Daoy (cell line): Measurements from ENCODE around the gene NHEJ1. TPM values are rescaled to one million over a fixed set of nuclear protein-coding genes. Genes with fewer than 3 reads are reported as not detected.
"Not testable (repeated sequence)": the region's sequence is repeated elsewhere in the genome, so short reads cannot be mapped to it uniquely, and the experiment has no call there.

Experiments
- DNase-seq: peaks from one replicate; pipeline ENCODE4 v3.0.0-alpha.2; 2015; ENCODE audit warnings: low read depth
- total RNA-seq: library from RNA; depleted of rRNA; stranded (reverse); fragments of >200 nt; shearing (Covaris generic); gene quantifications from 2 replicates; pipeline ENCODE4 v1.2.3, GENCODE V29; 2014; rRNA removed

The NHEJ1 gene, protein sequence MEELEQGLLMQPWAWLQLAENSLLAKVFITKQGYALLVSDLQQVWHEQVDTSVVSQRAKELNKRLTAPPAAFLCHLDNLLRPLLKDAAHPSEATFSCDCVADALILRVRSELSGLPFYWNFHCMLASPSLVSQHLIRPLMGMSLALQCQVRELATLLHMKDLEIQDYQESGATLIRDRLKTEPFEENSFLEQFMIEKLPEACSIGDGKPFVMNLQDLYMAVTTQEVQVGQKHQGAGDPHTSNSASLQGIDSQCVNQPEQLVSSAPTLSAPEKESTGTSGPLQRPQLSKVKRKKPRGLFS
- 13.6 and 22.0 TPM in 2 replicates for total RNA-seq

DNA sequence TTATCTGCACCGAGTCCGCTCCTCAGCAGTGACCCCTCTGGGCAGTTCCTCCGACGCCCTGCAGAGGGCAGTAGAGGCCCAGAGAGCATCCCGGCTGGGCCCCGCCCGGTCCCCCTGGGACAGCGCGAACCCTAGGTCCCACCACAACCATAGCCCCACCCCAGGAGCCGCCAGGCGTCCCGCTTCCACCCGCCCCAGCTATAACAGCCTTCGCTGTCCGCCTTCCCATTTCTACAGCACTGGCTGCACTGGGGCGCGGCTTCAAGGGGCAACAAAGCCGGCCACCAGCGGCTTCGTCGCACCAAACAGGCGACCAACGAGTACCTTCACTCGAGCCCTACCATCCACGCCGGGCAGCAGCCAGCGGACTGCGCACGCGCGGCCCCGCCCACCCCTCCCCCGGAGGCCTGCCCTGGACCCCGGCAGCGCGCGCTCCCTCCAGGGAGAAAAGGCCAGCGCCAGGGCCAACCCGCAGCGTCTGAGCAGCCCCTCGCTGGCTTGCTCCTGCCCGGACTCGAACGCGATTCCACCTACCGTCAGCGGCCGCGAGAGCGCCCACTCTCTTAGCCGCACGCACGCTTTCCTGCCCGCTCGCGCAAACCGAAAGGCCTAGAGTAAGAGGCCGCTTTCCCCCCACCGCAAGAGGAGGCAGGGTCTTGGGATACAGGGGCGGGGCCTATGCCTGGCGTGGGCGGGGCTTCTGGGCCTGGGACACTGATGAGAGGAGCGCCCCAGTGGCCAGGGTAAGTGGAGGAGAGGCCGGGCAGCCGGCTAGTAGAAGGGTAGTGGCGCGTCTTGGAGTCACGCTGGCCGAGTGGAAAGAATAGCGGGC lies at the start of gene NHEJ1:
Gene NHEJ1 (minus strand): TSS at position 630 of the 832 bp plus-strand sequence. CDS start 2,453 bp downstream, outside the sequence.
- peak; percentile 94 for DNase-seq

DNA sequence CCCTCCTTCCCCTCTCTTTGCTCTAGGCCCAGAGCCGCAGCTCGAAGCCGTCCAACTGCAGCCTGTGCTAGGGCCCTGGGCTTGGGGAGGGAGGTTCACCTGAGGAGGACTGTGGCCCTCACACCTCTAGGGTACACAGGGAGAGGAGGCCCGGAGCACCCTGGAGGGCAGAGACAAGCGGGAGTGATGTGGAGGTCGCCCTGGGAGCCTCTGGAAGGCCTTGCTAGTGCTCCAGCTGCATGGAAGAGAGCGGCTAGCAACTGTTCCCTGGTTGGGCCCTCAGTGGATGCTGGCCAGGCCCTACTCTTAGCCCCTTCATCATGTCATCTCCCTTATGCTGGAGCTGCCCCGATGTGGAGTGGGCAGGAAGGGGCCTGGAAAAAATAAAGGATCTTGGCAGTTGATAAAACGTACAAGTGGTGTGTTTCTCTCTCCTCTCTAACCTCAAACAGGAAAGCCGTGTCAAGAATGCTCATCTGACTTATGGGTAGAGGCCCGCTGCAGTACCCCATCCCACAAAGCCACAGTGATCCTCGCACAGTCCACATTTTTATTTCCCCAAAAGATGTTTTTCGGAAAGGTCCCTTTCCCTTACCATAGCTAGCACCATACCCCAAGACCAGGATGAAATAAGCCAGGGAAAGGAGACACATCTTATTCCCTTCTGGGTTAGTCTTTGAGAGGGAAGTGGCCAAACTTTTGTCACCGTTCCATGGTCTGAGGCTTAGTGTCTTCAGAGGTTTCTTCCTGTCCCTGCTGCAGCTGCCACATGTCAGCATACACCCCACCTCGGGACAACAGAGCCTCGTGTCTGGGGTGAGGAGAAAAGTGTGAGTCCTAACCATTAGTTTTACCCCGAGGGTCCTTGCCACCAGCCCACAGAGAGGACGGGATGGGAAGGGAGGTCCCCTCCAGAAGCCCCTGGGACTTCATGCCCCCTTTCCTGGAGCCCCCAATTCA lies 48.9 kb upstream of the NHEJ1 start:
- DNase-seq = no peak

GRCh38 chr2:219207884-219208740 lies 47.5 kb upstream of the NHEJ1 start:
- DNase-seq = no peak

GRCh38 chr2:219207134-219207883 lies 46.7 kb upstream of the NHEJ1 start:
- DNase-seq = no peak

- peak; percentile 97 for DNase-seq
Measured at GRCh38 chr2:219206328-219207133, 45.9 kb upstream of the NHEJ1 start, which contains the start of gene ZFAND2B. Gene ZFAND2B, plus strand, starts transcription at chr2:219206782. Its CDS starts 206 bp downstream, at chr2:219206988.

DNA sequence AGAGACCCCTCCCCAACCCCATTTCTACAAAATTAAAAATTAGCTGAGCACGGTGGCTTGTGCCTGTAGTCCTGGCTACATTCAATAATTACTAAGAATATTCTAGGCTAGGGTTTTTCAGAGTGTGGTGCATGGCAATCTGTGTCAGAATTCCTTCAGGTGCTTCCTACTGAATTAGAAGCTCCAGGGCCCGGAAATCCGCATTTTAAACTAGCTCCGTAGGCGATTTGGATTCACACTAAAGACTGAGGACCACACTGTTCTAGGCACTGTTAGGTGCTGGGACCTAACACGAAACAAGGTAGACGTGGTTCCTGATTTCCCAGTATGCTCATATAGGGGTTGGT lies 45.3 kb upstream of the NHEJ1 start:
- DNase-seq = no peak

DNA sequence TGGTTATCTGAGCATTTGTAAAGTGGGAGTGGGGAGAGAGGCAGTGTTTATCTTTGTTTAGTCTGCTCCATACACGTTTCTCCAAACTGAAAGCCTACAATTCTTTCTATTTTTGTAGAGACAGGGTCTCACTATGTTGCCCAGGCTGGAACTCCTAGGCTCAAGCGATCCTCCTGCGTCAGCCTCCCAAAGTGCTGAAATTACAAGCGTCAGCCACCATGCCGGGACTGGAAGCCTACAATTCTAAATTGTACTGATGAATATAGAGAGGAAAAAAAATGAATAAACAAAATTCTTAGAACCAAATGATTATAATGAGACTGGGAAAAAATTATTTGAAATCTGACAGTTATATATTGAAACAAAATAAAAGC lies 44.5 kb upstream of the NHEJ1 start:
- no peak for DNase-seq

DNA sequence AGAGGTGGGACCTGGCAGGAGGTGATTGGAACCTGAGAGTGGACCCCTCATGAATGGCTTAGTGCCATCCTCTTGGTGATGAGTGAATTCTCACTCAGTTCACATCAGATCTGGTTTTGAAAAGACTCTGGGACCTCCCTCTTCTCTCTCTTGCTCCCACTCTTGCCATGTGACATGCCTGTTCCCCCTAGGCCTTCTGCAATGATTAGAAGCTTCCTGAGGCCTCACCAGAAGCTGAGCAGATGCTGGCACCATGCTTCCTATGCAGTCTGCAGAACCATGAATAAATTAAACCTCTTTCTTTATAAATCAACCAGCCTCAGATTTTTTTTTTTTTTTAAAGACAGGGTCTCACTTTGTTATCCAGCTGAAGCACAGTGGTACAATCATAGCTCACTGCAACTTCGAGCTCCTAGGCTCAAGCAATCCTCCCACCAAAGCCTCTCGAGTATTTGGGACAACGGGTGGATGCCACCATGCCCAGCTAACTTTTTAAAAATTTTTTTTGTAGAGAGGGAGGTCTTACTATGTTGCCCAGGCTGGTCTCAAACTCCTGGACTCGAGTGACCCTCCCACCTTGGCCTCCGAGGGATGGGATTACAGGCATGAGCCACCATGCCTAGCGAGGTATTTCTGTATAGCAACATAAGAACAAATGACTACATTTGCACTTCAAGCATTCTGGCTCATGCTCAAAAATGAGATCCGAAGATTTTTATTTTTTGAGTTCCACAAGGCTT lies 44.0 kb upstream of the NHEJ1 start:
- DNase-seq = no peak

- DNase-seq = not testable (repeated sequence)
Measured at GRCh38 chr2:219201331-219201730, 40.7 kb upstream of the NHEJ1 start.

DNA sequence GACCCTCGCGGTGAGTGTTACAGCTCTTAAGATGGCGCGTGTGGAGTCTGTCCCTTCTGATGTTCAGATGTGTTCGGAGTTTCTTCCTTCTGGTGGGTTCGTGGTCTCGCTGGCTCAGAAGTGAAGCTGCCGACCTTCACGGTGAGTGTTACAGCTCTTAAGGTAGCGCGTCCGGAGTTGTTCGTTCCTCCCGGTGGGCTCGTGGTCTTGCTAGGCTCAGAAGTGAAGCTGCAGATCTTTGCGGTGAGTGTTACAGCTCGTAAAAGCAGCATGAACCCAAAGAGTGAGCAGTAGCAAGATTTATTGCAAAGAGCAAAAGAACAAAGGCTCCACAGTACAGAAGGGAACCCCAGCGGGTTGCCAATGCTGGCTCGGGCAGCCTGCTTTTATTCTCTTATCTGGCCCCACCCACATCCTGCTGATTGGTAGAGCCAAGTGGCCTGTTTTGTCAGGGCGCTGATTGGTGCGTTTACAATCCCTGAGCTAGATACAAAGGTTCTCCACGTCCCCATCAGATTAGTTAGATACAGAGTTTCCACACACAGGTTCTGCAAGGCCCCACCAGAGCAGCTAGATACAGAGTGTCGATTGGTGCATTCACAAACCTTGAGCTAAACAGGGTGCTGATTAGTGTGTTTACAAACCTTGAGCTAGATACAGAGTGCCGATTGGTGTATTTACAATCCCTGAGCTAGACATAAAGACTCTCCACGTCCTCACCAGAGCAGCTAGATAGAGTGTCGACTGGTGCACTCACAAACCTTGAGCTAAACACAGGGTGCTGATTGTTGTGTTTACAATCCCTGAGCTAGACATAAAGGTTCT lies 40.1 kb upstream of the NHEJ1 start:
- DNase-seq = not testable (repeated sequence)

- no peak for DNase-seq
Measured at GRCh38 chr2:219199470-219200211, 39.0 kb upstream of the NHEJ1 start.

- no peak for DNase-seq
Measured at GRCh38 chr2:219198974-219199373, 38.4 kb upstream of the NHEJ1 start.

GRCh38 chr2:219197388-219197787 lies 36.8 kb upstream of the NHEJ1 start:
- DNase-seq = no peak

GRCh38 chr2:219186754-219187456 lies 26.3 kb upstream of the NHEJ1 start:
- no peak for DNase-seq

- no peak for DNase-seq
Measured at GRCh38 chr2:219184121-219184520, 23.5 kb upstream of the NHEJ1 start.

DNA sequence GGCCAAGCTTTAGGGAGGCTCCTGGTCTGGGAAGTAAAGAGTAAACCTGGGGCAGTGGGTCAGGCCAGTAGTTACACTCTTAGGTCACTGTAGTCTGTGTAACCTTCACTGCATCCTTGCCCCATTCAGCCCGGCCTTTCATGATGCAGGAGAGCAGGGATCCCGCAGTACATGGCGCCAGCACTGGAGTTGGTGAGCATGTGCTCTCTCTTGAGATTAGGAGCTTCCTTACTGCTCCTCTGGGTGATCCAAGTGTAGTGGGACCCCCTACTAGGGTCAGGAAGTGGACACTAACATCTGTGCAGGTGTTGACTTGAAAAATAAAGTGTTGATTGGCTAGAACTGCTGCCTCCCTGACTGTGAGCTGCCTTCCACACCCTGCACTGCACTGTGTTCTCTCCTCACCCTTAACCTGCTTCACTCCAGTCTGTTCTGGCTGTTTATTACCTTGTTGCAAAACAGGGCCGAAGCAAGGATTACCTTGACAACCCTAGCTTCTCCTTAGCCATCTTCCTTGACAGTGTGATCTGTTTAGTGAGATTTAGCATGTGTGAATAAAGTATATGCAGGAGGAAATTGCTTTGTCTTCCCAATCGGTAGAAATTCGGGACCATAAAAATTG lies 22.6 kb upstream of the NHEJ1 start:
- no peak for DNase-seq
